K562 (cell line): ENCODE measurements around the gene RANBP3.

Source experiments
- JUN ChIP-seq, 2 experiments: sonication (generic) in 1 of 2; formaldehyde crosslinking in 1 of 2; IDR thresholded peaks; 2 replicates each; pipeline versions ENCODE4 v1.6.1 to v1.8.0; 2012 to 2022; ENCODE audit warnings: borderline replicate concordance in 2 of 2, mild to moderate bottlenecking in 2 of 2, improper control_type of control experiment in 1 of 2, low read depth in 1 of 2, low read length in 1 of 2, missing genetic modification reagents in 1 of 2
- KLF13 ChIP-seq: fragments of 450-650 bp; IDR thresholded peaks from 2 replicates; pipeline ENCODE4 v1.6.1; 2016; ENCODE audit warnings: missing genetic modification characterization, low read depth, mild to moderate bottlenecking, missing compliant biosample characterization, moderate library complexity, borderline replicate concordance
- MXI1 ChIP-seq: IDR thresholded peaks from 2 replicates; pipeline ENCODE4 v1.6.1; 2011; ENCODE audit warnings: low read depth, mild to moderate bottlenecking, improper control_type of control experiment, low read length
- PRPF4 ChIP-seq: fragments of 200-400 bp; formaldehyde crosslinking; IDR thresholded peaks from one replicate; pipeline ENCODE4 v1.6.1; 2017; ENCODE audit warnings: low read length, low read depth, mild to moderate bottlenecking; ENCODE audit not compliant: insufficient read depth, poor library complexity, severe bottlenecking
- TRIM25 ChIP-seq: fragments of 450-650 bp; IDR thresholded peaks from 2 replicates; pipeline ENCODE4 v1.7.0; 2016; ENCODE audit warnings: borderline replicate concordance
- ZNF263 ChIP-seq: sonication (generic); formaldehyde crosslinking; IDR thresholded peaks from 2 replicates; pipeline ENCODE4 v1.8.0; 2022; ENCODE audit warnings: mild to moderate bottlenecking, missing genetic modification reagents, borderline replicate concordance

- TF ChIP-seq TRIM25: no peak
- no peak for TF ChIP-seq KLF13 (tag)
- no peak for TF ChIP-seq MXI1
- no peak for TF ChIP-seq ZNF263 (CRISPR knock-in tag)
- no peak for TF ChIP-seq JUN (IDR thresholded peaks at IDR 0.05; ENCODE audit: borderline replicate concordance, low read depth, low read length)
- no peak for TF ChIP-seq JUN (CRISPR knock-in tag; IDR thresholded peaks at IDR 0.05; ENCODE audit: borderline replicate concordance)
- TF ChIP-seq PRPF4: no peak
Observed at GRCh38 chr19:5889288-5889971, 88.5 kb downstream of the RANBP3 start.
